HG03196 (cell line): Measurements from ENCODE around the gene FNDC10.
"Not testable (repeated sequence)": the region's sequence is repeated elsewhere in the genome, so short reads cannot be mapped to it uniquely, and the experiment has no call there.

Experiments used
- ATAC-seq: cut with Tn5 transposase; IDR thresholded peaks from one replicate; pipeline ENCODE4 v1.9.1; 2021; ENCODE audit not compliant: unreplicated experiment

Gene FNDC10

DNA sequence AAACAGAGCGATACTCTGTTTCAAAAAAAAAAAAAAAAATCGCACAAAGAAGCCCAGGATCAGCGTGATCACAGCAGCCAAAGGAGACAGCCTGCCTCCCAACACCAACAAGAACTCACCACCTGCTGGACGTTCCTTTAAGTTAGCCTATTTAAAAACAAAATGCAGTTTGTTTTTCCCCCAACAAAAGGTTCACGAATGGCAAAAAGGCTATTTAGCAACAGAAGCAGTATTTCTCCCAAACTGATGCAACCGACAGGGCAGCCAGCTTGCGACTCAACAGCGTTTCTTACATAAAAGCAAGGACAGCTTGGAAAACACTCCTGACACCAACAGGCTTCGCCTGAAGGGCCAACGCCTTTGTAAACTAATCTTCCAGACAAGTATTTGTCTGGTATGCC, 32.0 kb downstream of the FNDC10 start:
- no peak for ATAC-seq

DNA sequence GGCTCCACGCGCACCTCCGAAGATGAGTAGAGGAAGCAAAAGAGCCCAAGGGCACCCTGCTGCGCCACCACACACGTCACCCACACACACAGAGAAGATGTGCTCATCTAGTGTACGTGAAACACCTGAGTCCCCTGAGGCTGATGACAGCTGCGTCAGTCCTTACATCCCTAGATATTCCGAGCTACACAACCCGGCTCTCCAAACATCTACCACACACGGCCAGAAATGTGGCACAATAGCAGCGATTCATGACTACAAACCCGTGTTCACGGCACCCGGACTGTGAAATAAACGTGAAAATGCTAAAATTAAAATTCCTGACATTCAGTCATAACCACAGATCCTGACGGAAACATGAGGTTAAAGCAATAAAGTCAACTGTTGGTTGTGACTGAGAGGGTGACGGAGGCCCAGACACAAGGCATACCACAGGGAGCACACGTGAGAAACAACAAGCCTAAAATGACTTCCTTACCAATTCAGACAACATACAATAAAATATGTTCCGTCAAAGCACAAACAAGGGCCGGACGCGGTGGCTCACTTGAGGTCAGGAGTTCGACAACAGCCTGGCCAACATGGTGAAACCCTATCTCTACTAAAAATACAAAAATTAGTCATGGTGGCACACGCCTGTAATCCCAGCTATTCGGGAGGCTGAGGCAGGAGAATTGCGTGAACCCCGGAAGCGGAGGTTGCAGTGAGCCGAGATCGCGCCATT, 32.6 kb downstream of the FNDC10 start:
- ATAC-seq, result no peak

DNA sequence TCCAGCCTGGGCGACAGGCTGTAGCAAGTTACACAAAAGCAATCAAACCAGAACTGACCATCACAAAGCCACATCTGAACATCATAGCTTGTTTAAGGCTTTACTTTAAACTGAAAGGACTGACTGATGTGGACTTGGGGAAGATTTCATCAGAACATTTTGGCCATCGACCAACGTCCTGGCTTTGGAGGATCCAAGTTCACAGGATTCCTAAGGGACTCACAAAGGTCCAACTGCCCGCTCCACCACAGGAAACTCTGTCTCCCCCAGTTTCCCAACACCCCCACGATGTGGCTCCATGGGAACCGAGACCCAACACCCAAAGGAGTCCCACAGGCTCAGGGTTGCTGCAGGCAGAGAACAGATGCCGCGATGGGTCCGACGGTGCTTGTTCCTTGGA, 34.6 kb downstream of the FNDC10 start:
- ATAC-seq, result no peak

DNA sequence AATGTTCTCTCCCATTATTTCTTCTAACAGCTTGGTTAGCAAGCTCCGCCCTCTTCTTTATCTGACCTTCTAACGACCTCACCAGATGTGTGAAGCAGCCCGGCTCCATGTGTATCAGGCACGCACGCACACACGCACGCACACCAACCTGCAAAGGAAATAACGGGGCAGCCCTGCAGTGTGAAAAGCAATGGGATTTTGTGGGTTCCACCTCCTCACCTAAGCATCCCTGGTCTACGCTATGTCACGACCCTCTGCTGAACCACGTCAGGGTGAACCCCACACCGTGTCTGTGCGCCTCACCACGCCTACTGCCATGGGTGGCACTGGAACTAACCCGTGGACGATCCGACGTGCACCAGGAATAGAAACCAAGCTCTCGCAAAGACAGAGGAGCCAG, 35.7 kb downstream of the FNDC10 start:
- no peak for ATAC-seq

DNA sequence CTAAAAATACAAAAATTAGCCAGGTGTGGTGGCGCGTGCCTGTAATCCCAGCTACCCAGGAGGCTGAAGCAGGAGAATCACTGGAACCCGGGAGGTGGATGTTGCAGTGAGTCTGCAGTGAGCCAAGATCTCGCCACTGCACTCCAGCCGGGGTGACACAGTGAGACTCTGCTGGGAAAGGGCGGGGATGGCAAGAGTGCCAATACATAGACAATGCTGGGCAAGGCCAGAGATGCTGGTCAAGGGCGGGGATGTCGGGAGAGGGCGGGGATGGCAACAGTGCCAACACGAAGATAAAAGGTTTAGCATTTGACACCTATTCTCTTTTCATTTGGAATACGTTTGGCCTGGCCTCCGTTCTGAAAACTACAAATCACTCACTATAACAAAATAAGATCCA, 36.2 kb downstream of the FNDC10 start:
- no peak for ATAC-seq

DNA sequence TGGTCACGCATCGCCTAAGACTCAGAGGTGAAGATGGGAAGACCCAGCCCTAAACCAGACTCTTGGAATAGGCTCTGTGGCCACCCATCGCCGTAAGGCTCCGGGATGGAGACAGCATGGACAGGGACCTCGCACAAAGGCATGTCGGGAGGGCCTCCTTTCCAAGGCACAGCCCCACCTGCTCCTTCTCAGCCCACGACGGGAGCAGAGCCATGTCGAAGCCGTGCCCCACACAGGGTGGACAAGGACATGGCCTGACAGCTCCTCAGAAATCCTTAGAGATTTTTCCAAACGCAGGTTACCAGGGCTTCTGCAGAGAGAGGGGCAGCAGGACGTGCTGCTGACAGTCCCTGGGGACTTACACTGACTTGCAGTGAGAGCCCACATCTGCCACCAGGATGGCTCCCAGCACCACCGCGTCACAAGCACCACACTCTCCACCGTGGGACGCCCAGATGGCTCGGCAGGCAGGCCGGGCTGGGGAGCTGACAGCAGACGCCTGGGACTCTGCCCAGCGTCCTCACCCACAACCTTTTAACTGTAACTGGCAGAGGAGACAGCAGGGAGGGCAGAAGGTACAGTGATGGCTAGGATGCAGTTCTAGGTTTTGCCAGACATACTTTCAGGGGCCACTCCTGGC, 37.3 kb downstream of the FNDC10 start:
- no peak for ATAC-seq

DNA sequence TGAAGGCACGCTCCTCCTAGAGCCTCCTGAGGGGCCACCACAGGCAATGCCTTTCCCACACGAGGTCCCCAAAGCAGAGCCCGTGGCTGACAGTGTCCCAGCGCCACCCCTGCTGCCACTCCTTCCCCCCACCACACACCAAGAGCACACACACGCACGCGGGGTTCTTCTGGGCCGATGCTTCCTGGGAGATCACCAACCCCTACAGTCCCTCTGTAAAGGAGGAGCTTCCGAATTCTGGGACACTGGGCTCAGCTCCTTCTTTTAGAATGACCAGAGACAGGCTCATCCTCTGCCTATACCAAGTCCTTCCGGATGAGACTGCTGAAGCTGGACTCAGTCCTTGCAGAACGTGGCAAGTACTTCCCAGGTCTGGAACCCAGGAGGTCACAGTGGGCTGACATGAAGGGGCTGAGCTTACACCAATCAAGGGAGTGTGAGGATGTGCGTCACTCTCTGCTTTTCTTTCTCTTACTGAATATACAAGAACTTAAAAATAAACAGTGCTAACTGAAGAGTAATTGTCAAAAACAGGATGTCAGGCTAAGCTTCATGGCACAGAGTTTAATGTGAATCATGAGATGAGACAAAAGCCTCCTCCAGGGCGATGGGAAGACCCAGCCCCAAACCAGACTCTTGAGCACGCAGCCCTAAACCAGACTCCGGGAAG, 38.0 kb downstream of the FNDC10 start:
- no peak for ATAC-seq

DNA sequence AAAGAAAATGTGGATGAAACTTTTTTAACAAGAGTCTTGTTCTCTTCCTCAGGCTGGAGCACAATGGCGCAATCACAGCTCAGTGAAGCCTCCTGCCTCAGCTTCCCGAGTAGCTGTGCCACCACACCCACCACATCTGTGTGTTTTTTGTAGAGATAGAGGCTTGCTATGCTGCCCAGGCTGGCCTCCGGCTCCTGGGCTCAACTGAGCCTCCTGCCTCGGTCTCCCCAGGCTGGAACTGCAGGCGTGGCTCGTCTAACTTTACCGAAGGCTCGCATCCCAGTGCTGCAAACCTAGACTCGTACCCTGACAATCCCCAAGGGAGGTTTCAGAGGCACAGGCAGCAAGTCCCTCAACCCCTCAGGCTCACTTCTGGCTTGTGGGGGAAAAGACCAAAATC, 39.8 kb downstream of the FNDC10 start:
- ATAC-seq, result no peak

DNA sequence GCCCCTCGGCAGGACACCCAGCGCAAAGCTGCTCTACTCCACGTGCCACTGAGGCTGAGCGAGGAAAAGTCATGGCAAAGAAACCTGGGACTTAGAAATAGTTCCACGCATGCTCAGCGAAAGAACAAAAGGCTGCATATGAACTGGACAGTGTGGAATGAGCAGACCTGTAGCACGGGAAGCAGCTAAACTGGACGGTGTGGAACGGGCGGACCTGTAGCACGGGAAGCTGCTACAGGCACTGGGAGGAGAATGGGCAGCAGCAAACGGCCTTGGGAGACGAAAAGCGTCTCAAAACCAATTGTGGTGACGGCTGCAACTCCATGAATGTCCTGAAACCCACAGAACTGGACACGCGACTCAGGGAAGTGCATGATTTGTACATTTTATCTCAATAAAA, 40.9 kb downstream of the FNDC10 start:
- no peak for ATAC-seq

DNA sequence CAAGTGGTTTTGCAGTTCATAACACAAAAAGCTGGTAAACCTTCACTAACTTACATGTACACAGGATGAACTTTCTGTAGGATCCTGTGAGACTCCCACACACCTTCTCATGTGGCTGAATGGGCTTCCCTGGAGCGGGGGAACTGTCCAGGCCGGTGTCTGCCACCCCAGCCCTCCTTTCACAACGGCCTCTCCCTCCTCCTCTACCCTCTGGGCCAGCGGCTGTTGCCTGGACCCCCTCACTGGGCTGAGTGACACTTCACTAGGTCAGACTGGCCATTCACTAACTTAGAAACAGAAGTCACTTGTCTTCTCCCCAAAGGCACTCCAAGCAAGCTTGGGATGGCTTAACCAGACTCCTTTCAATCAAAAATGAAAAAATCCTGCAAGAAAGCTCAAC, 41.3 kb downstream of the FNDC10 start:
- no peak for ATAC-seq

DNA sequence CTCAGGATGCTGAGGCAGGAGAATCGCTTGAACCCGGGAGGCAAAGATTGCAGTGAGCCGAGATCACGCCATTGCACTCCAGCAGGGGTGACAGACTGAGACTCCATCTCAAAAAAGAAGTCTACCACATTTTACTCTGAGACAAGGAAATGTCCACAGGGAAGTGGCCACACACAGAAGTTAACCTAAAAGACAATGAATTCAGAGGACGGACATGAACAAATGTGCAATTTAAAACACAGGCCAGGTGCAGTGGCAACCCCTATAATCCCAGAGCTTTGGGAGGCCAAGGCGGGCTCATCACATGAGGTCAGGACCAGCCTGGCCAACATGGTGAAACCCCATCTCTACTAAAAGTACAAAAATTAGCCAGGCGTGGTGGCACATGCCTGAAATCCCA, 42.2 kb downstream of the FNDC10 start:
- not testable (repeated sequence) for ATAC-seq

DNA sequence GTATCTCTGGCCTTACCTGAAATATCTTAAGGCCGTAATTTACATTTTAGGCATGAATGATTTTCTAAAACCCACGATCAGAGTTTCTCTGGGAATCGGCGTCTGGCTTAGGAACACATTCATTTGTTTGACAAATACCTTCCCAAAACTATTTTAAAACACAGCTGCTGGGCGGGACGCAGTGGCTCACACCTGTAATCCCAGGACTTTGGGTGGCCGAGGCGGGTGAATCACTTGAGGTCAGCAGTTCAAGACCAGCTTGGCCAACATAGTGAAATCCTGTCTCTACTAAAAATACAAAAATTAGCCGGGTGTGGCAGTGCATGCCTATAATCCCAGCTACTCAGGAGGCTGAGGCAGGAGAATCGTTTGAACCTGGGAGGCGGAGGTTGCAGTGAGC, 43.0 kb downstream of the FNDC10 start:
- ATAC-seq, result not testable (repeated sequence)

DNA sequence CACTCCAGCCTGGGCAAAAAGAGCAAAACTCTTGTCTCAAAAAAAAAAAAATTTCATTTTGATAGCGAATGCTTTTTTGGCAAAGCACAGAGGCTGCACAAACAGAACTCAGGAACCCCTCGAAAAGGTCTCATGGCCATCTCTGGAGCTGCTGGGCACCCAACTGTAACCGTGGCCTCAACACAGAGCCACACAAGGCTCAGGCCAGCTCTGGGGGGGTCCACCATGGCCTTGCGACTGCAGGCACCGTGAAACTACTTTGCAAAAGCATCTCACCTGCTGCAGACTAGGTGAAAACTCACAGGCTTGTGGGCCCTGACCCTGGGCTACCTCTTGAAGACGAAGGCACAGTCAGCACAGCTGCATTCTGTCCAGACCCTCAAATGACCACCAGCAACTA, 43.4 kb downstream of the FNDC10 start:
- no peak for ATAC-seq

DNA sequence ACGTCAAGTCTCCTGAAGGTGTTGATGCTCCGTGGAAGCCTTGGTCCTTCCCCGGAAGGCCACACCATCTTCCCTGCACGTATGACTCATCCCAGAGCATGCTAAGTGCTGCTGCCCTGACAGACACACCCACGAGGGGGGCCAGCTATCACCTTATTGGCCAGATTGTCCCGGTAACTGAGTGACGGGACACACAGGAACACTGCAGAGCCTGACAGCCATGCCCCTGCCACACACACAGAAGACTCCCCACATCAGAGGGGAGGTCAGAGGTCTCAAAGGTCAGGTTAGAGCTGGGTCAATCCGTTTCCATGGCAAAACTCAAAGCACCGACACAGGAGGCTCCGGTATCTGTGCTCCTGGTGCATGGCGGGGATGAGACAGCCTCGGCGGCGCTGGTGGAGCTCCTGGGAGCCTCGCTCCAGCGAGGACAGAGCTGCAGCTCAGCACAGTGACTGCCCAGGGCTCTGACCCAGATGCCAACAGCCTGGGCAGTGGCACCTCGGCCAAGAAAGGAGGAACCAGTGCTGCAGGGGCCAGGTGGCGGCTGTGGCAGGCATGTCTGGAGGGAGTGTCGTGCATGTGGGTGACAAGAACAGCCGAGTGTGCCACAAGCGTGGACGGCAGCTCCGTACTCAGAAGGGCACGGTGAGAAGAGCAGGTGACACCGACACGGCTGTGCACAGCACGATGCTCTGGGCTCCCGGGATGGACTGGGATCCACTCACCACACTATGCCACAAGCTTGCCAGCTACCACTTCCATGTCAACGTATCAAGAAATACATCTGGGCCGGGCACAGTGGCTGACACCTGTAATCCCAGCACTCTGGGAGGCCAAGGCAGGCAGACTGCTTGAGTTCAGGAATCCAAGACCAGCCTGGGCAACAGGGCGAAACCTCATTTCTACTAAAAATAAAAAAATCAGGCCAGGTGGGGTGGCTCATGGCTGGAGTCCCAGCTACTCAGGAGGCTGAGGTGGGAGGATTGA, 44.7 kb downstream of the FNDC10 start:
- no peak for ATAC-seq

DNA sequence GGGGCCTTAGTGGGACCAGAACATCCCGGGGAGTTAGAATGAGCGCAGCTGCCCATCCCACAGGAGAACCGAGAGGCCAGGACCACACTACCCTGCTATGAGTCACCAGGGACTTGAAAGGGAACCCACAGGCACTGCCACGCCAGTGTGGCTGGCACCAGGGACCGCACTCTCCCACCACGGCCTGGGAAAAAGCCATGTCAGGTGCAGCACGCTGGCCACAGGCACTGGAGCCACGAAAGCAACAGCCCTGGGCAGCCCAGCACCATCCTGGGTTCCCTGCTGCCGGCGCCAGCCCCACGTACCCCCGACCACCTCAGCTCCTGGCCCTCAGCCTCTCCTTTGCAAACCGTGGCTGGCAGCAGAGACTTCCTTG, 45.4 kb downstream of the FNDC10 start:
- ATAC-seq, result no peak

DNA sequence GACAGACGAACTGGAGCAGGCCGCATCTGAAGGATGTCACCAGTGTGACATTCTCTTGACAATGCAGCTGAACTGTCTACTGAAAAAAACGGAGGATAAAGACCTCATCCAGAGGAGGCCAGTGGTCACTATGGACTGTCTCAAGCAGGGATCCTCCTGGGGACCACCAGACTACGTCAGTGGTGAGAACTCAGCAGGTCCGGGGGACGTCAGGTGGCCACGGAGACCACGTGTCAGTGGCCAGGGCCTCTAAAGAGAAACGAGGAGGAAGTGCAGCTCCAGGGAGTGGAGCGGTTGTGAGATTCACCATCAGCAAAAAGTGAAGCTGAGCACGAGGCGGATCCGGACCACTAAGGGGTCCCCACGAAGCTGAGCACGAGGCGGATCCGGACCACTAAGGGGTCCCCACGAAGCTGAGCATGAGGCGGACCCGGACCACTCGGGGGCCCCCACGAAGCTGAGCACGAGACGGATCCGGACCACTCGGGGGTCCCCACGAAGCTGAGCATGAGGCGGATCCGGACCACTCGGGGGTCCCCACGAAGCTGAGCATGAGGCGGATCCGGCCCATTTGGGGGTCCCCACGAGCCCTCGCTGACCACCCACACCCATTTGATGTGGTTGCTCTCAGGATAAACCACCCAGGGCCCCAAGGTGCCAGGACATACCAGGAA, 46.0 kb downstream of the FNDC10 start:
- no peak for ATAC-seq

DNA sequence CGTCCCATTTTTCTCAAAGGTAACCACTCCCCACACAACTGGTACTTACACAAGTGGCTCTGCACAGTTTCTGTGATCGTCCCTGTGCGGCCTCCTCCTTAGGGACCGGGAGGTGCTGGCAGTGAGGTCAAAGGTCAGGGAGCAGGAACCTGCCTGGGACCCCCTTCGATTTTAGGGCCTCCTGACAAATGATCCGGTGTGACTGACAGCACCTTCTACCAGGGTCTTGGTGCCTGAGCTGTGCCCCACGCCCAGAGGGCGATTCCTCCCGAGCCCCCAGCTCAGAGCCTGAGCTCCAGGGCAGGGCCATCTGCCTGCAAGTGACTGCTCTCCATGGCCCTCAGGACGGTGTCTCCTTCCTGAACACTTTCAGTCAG, 47.7 kb downstream of the FNDC10 start:
- no peak for ATAC-seq

DNA sequence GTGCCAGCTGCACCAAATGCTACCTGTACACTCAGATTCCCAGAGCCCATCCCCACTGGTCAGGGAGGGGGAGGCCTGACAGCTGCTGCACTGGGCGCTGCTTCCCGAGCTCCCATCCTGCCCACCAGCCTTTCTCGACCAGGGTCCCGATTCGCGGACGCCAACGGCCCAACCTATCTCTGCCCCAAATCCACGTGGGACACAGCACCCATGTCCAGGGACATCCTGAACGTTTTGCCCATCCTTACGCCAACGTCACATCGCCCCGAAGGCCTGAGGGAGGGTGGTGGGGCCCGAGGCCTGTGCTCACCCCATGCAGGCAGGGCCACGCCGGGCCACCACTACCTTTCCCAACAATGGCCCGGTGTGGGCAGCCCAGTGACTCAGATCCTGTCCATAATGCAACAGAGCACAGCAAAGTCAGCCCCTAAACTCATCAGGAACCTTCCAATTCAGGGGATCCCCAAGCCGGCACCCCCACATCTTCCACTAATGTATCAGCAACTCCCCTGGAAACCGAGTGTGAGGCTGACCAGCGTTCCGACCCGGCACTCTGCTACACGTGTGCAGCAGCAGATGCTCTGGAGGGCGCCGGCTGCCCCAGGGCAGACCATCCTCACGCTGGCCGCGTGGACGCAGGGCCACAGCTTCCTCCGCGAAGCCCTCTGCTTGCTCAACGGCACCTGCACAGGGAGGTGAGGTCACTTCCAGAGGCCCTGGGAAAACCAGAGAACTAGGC, 48.2 kb downstream of the FNDC10 start:
- ATAC-seq, result no peak

DNA sequence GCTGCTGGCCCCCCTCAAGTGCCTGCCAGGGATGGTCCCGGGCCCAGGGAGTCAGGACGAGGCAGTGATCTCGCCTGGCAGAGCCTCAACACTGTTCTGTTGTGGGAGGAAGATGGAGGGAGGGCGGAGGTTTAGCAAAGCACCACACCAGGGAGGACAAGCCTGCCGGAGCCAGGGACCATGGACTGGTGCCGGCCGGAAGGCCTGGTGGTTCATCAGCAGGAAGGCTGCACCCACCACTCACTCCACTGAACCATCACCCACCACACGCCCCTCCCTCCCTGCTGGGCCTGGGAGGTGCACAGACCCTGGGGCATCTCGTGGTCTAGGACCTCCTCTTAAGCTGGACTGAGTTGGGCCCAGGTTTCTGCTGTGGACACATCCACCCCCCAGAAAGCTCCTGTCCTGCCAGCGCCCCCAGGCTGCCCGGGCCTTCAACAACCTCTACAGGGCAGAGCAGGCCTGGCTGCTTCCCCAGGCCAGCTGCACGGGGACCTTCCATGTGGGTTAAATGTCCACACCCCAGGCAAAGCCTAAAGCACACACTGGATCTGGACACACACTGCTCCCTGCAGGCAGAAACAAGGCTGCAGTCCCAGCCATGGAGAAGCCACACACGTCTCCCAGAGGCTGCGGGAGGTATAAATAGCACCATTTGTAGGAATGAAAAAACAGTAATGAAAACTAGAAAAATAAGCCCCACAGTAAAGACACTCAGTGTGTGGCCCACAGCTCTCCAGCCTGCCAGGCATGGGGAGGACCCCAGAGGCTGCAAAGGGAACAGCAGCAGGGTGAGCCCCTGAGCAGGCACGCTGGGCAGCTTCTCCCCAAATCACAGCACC, 49.1 kb downstream of the FNDC10 start:
- ATAC-seq, result no peak
